ENCODE measurements around the gene PHF12.

DNA sequence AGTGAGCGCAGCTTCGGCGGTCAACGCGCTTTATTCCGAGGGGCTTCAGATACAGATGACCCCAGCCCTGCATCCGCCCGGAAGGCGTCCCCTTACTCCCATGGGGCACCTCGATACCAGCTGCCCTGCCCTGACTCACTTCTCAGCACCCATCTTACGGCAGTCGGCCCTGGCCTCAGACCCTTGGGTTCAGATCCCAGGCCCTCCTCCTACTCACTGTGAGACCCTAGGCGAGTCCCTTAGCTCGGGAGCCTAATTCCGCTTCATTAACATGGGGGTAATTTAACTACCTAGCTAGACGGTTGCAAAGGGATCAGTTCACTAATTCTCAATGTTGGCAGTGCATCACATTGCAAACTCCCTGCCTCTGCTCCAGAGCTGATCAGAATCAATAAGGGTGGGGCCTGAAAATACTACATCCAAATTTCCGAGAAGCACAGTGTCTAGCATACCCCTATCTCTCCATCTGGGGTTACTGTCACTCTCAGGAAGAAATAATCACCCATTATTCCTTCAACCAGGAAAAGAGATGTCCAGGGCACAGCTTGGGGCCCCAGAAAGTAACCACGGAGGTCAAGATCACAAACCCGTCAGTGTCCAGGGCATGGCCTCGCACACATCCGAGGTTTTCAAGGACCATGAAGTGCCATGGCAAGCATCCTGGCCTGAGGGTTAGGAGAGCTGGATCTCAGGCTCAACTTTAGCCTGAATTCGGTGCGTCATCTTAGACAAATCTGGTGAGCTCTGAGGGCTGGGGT lies 53.4 kb downstream of the PHF12 start:
- TF ChIP-seq, protein P1, sequence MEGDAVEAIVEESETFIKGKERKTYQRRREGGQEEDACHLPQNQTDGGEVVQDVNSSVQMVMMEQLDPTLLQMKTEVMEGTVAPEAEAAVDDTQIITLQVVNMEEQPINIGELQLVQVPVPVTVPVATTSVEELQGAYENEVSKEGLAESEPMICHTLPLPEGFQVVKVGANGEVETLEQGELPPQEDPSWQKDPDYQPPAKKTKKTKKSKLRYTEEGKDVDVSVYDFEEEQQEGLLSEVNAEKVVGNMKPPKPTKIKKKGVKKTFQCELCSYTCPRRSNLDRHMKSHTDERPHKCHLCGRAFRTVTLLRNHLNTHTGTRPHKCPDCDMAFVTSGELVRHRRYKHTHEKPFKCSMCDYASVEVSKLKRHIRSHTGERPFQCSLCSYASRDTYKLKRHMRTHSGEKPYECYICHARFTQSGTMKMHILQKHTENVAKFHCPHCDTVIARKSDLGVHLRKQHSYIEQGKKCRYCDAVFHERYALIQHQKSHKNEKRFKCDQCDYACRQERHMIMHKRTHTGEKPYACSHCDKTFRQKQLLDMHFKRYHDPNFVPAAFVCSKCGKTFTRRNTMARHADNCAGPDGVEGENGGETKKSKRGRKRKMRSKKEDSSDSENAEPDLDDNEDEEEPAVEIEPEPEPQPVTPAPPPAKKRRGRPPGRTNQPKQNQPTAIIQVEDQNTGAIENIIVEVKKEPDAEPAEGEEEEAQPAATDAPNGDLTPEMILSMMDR (conservative IDR thresholded peaks at IDR 0.05 in 1 of 2, IDR thresholded peaks at IDR 0.05 in 1 of 2; ENCODE audit: low read depth in 1 of 2, low read length in 2 of 2): no peak
- TF ChIP-seq EZH2 (IDR thresholded peaks at IDR 0.05; ENCODE audit: low read length, missing control alignments): no peak
